ENCODE results near the gene NDUFC1. TPM values are rescaled to one million over a fixed set of nuclear protein-coding genes. Genes with fewer than 3 reads are reported as not detected.

NDUFC1 gene
- total RNA-seq, 1 experiment from 2014 or later = 56.5 TPM

GRCh38 chr4:139279760-139280620 lies 22.3 kb downstream of the NDUFC1 start, which contains the start of gene MGARP:
TSS of gene MGARP (minus strand) at chr4:139280225. CDS start at chr4:139280158, 67 bp downstream.
- intact Hi-C loops (cut with micrococcal nuclease; ENCODE audit: unreplicated experiment) (loop anchor here (5.0 to 10.0 kb wide), 2 partner anchors 55 to 98 kb away; no protein-coding TSS in a partner anchor), in situ Hi-C loops (cut with HindIII; ENCODE audit: low pct_unique_long_range_greater_than_20kb, low sequenced_read_pairs) (no loop called here)
- TF ChIP-seq, protein P1, sequence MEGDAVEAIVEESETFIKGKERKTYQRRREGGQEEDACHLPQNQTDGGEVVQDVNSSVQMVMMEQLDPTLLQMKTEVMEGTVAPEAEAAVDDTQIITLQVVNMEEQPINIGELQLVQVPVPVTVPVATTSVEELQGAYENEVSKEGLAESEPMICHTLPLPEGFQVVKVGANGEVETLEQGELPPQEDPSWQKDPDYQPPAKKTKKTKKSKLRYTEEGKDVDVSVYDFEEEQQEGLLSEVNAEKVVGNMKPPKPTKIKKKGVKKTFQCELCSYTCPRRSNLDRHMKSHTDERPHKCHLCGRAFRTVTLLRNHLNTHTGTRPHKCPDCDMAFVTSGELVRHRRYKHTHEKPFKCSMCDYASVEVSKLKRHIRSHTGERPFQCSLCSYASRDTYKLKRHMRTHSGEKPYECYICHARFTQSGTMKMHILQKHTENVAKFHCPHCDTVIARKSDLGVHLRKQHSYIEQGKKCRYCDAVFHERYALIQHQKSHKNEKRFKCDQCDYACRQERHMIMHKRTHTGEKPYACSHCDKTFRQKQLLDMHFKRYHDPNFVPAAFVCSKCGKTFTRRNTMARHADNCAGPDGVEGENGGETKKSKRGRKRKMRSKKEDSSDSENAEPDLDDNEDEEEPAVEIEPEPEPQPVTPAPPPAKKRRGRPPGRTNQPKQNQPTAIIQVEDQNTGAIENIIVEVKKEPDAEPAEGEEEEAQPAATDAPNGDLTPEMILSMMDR (IDR thresholded peaks at IDR 0.05) = no peak
- TF ChIP-seq POLR2AphosphoS5 (IDR thresholded peaks at IDR 0.05; ENCODE audit: low read depth, low read length) = no peak
- no peak for TF ChIP-seq TCF7L2 (IDR thresholded peaks at IDR 0.05; ENCODE audit: low read depth, low read length)
- TF ChIP-seq, protein P2, sequence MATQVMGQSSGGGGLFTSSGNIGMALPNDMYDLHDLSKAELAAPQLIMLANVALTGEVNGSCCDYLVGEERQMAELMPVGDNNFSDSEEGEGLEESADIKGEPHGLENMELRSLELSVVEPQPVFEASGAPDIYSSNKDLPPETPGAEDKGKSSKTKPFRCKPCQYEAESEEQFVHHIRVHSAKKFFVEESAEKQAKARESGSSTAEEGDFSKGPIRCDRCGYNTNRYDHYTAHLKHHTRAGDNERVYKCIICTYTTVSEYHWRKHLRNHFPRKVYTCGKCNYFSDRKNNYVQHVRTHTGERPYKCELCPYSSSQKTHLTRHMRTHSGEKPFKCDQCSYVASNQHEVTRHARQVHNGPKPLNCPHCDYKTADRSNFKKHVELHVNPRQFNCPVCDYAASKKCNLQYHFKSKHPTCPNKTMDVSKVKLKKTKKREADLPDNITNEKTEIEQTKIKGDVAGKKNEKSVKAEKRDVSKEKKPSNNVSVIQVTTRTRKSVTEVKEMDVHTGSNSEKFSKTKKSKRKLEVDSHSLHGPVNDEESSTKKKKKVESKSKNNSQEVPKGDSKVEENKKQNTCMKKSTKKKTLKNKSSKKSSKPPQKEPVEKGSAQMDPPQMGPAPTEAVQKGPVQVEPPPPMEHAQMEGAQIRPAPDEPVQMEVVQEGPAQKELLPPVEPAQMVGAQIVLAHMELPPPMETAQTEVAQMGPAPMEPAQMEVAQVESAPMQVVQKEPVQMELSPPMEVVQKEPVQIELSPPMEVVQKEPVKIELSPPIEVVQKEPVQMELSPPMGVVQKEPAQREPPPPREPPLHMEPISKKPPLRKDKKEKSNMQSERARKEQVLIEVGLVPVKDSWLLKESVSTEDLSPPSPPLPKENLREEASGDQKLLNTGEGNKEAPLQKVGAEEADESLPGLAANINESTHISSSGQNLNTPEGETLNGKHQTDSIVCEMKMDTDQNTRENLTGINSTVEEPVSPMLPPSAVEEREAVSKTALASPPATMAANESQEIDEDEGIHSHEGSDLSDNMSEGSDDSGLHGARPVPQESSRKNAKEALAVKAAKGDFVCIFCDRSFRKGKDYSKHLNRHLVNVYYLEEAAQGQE (IDR thresholded peaks at IDR 0.05; ENCODE audit: insufficient read depth in 1 of 2, low read depth in 2 of 2, low read length in 1 of 2) = no peak
- no peak for TF ChIP-seq SIN3A (IDR thresholded peaks at IDR 0.05; ENCODE audit: borderline replicate concordance, insufficient read depth, low read depth, low read length)
- BruUV-seq (replicated peaks) = no TSS peak
- ATAC-seq (peak; percentile 91), DNase-seq (ENCODE audit: low read depth, low spot score) (no peak)
- Histone ChIP-seq H3K4me1 (ENCODE audit: control insufficient read depth, insufficient read depth, low read length) (0 out of 2 replicates have a peak, but pooled peaks cover 2% of the 10 kb centered on the region), H3K9me3 (ENCODE audit: control insufficient read depth, insufficient read depth, low read depth, low read length) (no peaks in the 10 kb centered on the region), H3K36me3 (ENCODE audit: control insufficient read depth, insufficient read depth, low read length) (no peaks in the 10 kb centered on the region), H3K4me3 (ENCODE audit: low read depth in 2 of 2, low read length in 2 of 2) (peak within 1 kb of the TSS; percentile 45 to 51), H3K27ac (ENCODE audit: low read length) (no peak within 1 kb of the TSS), H3K27me3 (ENCODE audit: control insufficient read depth, insufficient read depth, low read length) (no peaks in the 10 kb centered on the region)
- CTCF ChIA-PET = interaction anchor here (0.6 to 1.4 kb wide), 2 partner anchors 16 to 250 kb away, joined by 3 to 8 read pairs; no protein-coding TSS in a partner anchor
- POLR2A ChIA-PET = interaction anchor here (0.5 to 0.6 kb wide), 2 partner anchors 11 to 25 kb away, joined by 3 read pairs; no protein-coding TSS in a partner anchor

DNA sequence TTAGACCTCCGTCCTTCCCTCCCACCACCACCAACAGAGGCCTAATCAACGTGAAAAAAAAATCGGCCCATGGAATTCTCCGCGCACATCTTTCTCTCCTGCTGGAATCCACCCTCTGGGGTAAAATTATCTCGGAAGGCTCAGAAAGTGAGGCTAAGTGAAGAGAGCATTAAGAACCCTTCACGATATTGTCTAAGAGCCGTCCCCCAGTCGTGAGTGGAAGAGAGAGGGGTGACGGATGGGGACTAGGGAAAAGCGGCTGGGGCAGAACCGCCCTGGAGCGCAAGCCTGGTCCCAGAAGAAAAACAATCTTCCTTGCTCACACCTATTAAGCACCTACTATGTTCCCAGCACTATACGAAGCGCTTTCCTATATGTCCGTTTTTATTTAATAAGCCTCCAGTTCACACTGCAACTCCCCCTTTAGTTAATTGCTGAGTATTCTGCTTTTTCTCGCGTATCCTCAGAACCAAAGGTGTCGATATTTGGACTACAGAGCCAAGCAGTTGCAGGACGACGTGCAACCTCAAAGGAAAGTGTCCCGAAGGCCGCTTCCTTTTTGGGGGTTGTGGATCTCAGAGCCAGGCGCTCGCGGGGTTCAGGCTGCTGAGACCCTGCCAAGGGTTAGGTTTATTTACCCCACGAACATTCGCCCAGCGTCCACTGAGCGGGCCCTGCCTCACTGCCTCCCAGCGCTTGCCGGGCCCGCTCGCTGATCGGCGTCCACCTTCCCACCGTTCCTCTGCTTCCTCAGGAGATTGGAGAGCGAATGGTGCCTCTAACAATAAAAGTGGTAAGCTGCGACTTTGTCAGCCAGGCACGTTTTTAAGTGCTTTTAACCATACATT lies 23.1 kb downstream of the NDUFC1 start:
- ChIA-PET POLR2A (no interaction called here), CTCF (no interaction called here)
- H3K27ac ChIP-seq (ENCODE audit: low read length) = no peak overlapping the region
- H3K27me3 ChIP-seq (ENCODE audit: control insufficient read depth, insufficient read depth, low read length) = no peaks in the 10 kb centered on the region
- no peak for ATAC-seq
- no peak for TF ChIP-seq TCF7L2 (IDR thresholded peaks at IDR 0.05; ENCODE audit: low read depth, low read length)
- TF ChIP-seq, protein P2 (IDR thresholded peaks at IDR 0.05; ENCODE audit: insufficient read depth in 1 of 2, low read depth in 2 of 2, low read length in 1 of 2) = no peak
- TF ChIP-seq POLR2AphosphoS5 (IDR thresholded peaks at IDR 0.05; ENCODE audit: low read depth, low read length) = no peak
- TF ChIP-seq SIN3A (IDR thresholded peaks at IDR 0.05; ENCODE audit: borderline replicate concordance, insufficient read depth, low read depth, low read length) = no peak
- TF ChIP-seq, protein P1 (IDR thresholded peaks at IDR 0.05) = no peak
- intact Hi-C loops (cut with micrococcal nuclease; ENCODE audit: unreplicated experiment) = loop anchor here (10.0 kb wide), 1 partner anchor 54 kb away; no protein-coding TSS in a partner anchor
- H3K36me3 ChIP-seq (ENCODE audit: control insufficient read depth, insufficient read depth, low read length) = no peaks in the 10 kb centered on the region
- in situ Hi-C loops (cut with HindIII; ENCODE audit: low pct_unique_long_range_greater_than_20kb, low sequenced_read_pairs) = no loop called here
- no peak for DNase-seq (ENCODE audit: low read depth, low spot score)
- no TSS peak for BruUV-seq (replicated peaks)
- H3K4me1 ChIP-seq (ENCODE audit: control insufficient read depth, insufficient read depth, low read length) = 0 out of 2 replicates have a peak, but pooled peaks cover 2% of the 10 kb centered on the region
- H3K4me3 ChIP-seq (ENCODE audit: low read depth in 2 of 2, low read length in 2 of 2) = peak overlapping the region; percentile 45 to 51
- H3K9me3 ChIP-seq (ENCODE audit: control insufficient read depth, insufficient read depth, low read depth, low read length) = no peaks in the 10 kb centered on the region

Data from Panc1 (cell line).